ENCODE data around the gene RASGRP4. TPM values are rescaled to one million over a fixed set of nuclear protein-coding genes. Genes with fewer than 3 reads are reported as not detected.

RASGRP4 gene
- total and polyA plus RNA-seq, 10 of the 15 experiments (the other 5 are each of a cell fraction or from before 2014, with no cell fraction given) = 0.24 to 7.4 (median 3.3) TPM

DNA sequence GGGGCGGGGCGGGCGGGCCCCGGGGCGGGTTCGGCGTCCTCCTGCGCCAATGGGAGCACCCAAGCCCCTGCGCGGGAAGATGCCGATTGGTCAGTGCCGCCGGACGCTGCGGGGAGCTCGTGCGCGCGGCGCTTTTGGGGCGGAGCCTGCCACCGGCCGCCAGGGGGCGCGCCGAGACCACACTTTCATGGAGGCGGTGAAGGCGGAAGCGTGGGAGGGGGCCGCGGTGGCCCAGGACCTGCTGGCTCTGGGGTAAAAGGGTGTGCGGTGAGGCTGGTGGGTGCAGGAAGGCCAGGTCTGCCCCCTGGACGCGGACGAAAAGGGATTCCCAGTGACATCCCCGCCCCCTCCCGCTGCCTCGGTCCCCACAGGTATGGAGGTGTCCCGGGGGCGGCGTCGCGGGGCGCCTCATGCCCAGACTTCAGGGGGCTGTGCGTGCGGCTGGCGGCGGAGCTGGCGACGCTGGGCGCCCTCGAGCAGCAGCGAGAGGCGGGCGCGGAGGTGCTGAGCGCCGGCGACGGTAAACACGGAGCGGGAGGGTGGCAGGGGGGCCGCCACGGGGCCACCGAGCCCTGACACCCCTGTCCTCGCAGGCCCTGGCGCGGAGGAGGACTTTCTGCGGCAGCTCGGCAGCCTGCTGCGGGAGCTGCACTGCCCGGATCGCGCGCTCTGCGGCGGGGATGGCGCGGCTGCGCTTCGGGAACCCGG lies 22.9 kb downstream of the RASGRP4 start, which contains the start of gene FAM98C (continued):
- TF ChIP-seq, protein P1, sequence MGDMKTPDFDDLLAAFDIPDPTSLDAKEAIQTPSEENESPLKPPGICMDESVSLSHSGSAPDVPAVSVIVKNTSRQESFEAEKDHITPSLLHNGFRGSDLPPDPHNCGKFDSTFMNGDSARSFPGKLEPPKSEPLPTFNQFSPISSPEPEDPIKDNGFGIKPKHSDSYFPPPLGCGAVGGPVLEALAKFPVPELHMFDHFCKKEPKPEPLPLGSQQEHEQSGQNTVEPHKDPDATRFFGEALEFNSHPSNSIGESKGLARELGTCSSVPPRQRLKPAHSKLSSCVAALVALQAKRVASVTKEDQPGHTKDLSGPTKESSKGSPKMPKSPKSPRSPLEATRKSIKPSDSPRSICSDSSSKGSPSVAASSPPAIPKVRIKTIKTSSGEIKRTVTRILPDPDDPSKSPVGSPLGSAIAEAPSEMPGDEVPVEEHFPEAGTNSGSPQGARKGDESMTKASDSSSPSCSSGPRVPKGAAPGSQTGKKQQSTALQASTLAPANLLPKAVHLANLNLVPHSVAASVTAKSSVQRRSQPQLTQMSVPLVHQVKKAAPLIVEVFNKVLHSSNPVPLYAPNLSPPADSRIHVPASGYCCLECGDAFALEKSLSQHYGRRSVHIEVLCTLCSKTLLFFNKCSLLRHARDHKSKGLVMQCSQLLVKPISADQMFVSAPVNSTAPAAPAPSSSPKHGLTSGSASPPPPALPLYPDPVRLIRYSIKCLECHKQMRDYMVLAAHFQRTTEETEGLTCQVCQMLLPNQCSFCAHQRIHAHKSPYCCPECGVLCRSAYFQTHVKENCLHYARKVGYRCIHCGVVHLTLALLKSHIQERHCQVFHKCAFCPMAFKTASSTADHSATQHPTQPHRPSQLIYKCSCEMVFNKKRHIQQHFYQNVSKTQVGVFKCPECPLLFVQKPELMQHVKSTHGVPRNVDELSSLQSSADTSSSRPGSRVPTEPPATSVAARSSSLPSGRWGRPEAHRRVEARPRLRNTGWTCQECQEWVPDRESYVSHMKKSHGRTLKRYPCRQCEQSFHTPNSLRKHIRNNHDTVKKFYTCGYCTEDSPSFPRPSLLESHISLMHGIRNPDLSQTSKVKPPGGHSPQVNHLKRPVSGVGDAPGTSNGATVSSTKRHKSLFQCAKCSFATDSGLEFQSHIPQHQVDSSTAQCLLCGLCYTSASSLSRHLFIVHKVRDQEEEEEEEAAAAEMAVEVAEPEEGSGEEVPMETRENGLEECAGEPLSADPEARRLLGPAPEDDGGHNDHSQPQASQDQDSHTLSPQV (IDR thresholded peaks at IDR 0.05) = peak; percentile 76; the same call in 1 of the 2 replicates
- peak; percentile 87 for TF ChIP-seq NFYB (IDR thresholded peaks at IDR 0.05; ENCODE audit: insufficient read depth, low read depth, low read length)
- 0 out of 2 replicates have a peak, but pooled peaks have one; percentile 37 for TF ChIP-seq ZNF217 (IDR thresholded peaks at IDR 0.05)
- no peak for TF ChIP-seq MYB (IDR thresholded peaks at IDR 0.05; ENCODE audit: borderline replicate concordance, low read depth, low read length)

DNA sequence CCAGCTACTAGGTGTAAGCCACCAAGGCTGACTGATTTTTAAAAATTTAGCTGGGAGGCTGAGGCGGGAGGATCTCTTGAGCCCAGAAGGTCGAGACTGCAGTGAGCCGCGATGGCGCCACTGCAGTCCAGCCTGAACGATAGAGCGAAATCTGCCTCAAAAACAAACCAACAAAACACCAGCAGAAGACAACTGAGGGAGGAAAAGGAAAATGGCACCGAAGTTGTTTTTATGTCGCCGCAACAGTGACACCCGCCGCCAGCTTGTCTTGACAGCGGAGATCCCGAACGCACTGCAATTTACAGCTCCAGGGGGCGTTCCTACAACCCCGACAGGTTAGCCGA lies 23.4 kb downstream of the RASGRP4 start:
- H3K9me3 ChIP-seq (replicated peaks; ENCODE audit: control insufficient read depth, insufficient read depth, low read length) = no peaks in the 10 kb centered on the region
- ChIA-PET SMC1A (ENCODE audit: uncharacterized antibody, unreplicated experiment) (interaction anchor here (0.6 to 3.8 kb wide), 21 partner anchors 13 to 532 kb away, joined by 3 to 18 read pairs (median 5); partner anchors contain the start of genes CAPN12, EIF3K, GGN and MAP4K1), RAD21 (ENCODE audit: unreplicated experiment) (interaction anchor here (0.6 to 3.1 kb wide), 48 partner anchors 9 to 569 kb away, joined by 3 to 46 read pairs (median 5); partner anchors contain the start of genes ACTN4, CATSPERG, ECH1 and EIF3K), CTCF (interaction anchor here (0.5 to 3.2 kb wide), 51 partner anchors 9 to 531 kb away, joined by 3 to 30 read pairs (median 4); partner anchors contain the start of genes ACTN4, CATSPERG, EIF3K and GGN), POLR2A (interaction anchor here (1.0 to 2.7 kb wide), 6 partner anchors 13 to 246 kb away, joined by 3 to 13 read pairs (median 4); partner anchors contain the start of genes GGN, MAP4K1 and PSMD8)
- FAIRE-seq = peak; percentile 81
- H3K9ac ChIP-seq (ENCODE audit: control insufficient read depth, insufficient read depth, low read length) = peak overlapping the region; percentile 43; the same call in 1 of the 2 replicates
- no peaks in the 10 kb centered on the region for H3K27me3 ChIP-seq (replicated peaks in 1 of 2; ENCODE audit: control insufficient read depth in 2 of 2, insufficient read depth in 2 of 2, low read length in 1 of 2)
- peak overlapping the region; percentile 77 for H3K4me2 ChIP-seq (ENCODE audit: control insufficient read depth, insufficient read depth)
- intact Hi-C loops (cut with micrococcal nuclease; ENCODE audit: unreplicated experiment) (loop anchor here (5.0 kb wide), 3 partner anchors 105 to 530 kb away; partner anchors contain the start of genes MRPS12 and SARS2), in situ Hi-C loops (cut with MboI) (loop anchor here (25.0 kb wide), 1 partner anchor 235 kb away; the partner anchor contains the start of gene ACTN4)
- no peaks in the 10 kb centered on the region for H4K20me1 ChIP-seq (ENCODE audit: control insufficient read depth, insufficient read depth)
- H3K36me3 ChIP-seq (ENCODE audit: control insufficient read depth in 2 of 2, insufficient read depth in 2 of 2, low read length in 1 of 2) = no peaks in the 10 kb centered on the region
- 8% methylated on average over 16 of the region's 18 CpGs for WGBS (ENCODE audit: insufficient coverage, insufficient replicate concordance, low lambda C conversion rate, missing lambda C conversion rate)
- ATAC-seq = no peak
- peak overlapping the region; percentile 89 for H2AFZ ChIP-seq (ENCODE audit: control insufficient read depth, low read depth, low read length)
- H3K27ac ChIP-seq (ENCODE audit: control insufficient read depth, insufficient read depth) = no peak overlapping the region
- no TSS peak for BruUV-seq (replicated peaks)
- DNase-seq (ENCODE audit: low read depth, low spot score) = no peak
- peak overlapping the region; percentile 58; the same call in 1 of the 2 replicates for H3K4me3 ChIP-seq
- H3K79me2 ChIP-seq (ENCODE audit: control insufficient read depth, insufficient read depth, low read length) = no peaks in the 10 kb centered on the region
- H3K4me1 ChIP-seq (ENCODE audit: control insufficient read depth, insufficient read depth, low read length) = no peaks in the 10 kb centered on the region
- no peak for TF ChIP-seq PAX5 (IDR thresholded peaks at IDR 0.05; ENCODE audit: borderline replicate concordance, low read depth, low read length)
- 0 out of 2 replicates have a peak, but pooled peaks have one; percentile 29 for TF ChIP-seq BACH1 (IDR thresholded peaks at IDR 0.05; ENCODE audit: borderline replicate concordance)
- no peak for TF ChIP-seq NR2F1 (conservative IDR thresholded peaks at IDR 0.05)
- TF ChIP-seq SPI1 (IDR thresholded peaks at IDR 0.05; ENCODE audit: borderline replicate concordance, insufficient read depth, low read depth, low read length) = no peak
- TF ChIP-seq IKZF1 (conservative IDR thresholded peaks at IDR 0.05) = no peak
- TF ChIP-seq, protein P2, sequence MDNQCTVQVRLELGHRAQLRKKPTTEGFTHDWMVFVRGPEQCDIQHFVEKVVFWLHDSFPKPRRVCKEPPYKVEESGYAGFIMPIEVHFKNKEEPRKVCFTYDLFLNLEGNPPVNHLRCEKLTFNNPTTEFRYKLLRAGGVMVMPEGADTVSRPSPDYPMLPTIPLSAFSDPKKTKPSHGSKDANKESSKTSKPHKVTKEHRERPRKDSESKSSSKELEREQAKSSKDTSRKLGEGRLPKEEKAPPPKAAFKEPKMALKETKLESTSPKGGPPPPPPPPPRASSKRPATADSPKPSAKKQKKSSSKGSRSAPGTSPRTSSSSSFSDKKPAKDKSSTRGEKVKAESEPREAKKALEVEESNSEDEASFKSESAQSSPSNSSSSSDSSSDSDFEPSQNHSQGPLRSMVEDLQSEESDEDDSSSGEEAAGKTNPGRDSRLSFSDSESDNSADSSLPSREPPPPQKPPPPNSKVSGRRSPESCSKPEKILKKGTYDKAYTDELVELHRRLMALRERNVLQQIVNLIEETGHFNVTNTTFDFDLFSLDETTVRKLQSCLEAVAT (IDR thresholded peaks at IDR 0.05) = 0 out of 2 replicates have a peak, but pooled peaks have one; percentile 41
- peak; percentile 69; the same call in 1 of the 2 replicates for TF ChIP-seq YY1 (IDR thresholded peaks at IDR 0.05; ENCODE audit: low read depth, low read length)

All from GM12878 (cell line).